HepG2 (cell line): Measurements from ENCODE around the gene YIF1A. TPM values are rescaled to one million over a fixed set of nuclear protein-coding genes. Genes with fewer than 3 reads are reported as not detected.

Source experiments
- CHD2 ChIP-seq: IDR thresholded peaks from 2 replicates; pipeline ENCODE4 v1.6.1; 2011; ENCODE audit warnings: low read depth, low read length, improper control_type of control experiment
- EED ChIP-seq: sonication (generic); formaldehyde crosslinking; IDR thresholded peaks from 2 replicates; pipeline ENCODE4 v1.5.0; 2020; ENCODE audit warnings: mild to moderate bottlenecking, missing genetic modification reagents
- HCFC1 ChIP-seq: fragments of 150-350 bp; IDR thresholded peaks from 2 replicates; pipeline ENCODE4 v1.6.1; 2014; ENCODE audit warnings: low read depth, low read length
- MED8 ChIP-seq: sonication (generic); formaldehyde crosslinking; IDR thresholded peaks from 2 replicates; pipeline ENCODE4 v1.8.1; 2023; ENCODE audit warnings: mild to moderate bottlenecking, missing genetic modification reagents; ENCODE audit not compliant: insufficient replicate concordance
- MYC ChIP-seq: sonication (generic); formaldehyde crosslinking; IDR thresholded peaks from 2 replicates; pipeline ENCODE4 v1.9.0; 2021; ENCODE audit warnings: missing genetic modification reagents, borderline replicate concordance
- PCBP1 ChIP-seq: fragments of 200-400 bp; formaldehyde crosslinking; IDR thresholded peaks from 2 replicates; pipeline ENCODE4 v1.6.1; 2017; ENCODE audit warnings: mild to moderate bottlenecking, low read depth, low read length, borderline replicate concordance
- PRDM10 ChIP-seq: sonication (generic); formaldehyde crosslinking; IDR thresholded peaks from 2 replicates; pipeline ENCODE4 v1.4.0; 2020; ENCODE audit warnings: low read depth, missing genetic modification reagents
- SOX6 ChIP-seq, 2 experiments: fragments of 450-650 bp in 1 of 2; sonication (generic) in 1 of 2; formaldehyde crosslinking in 1 of 2; IDR thresholded peaks; 2 replicates each; pipeline versions ENCODE4 v1.4.0 to v1.6.1; 2017 to 2020; ENCODE audit warnings: antibody characterized with exemption in 1 of 2, mild to moderate bottlenecking in 1 of 2, missing genetic modification reagents in 1 of 2
- TEF ChIP-seq: sonication (generic); formaldehyde crosslinking; IDR thresholded peaks from 2 replicates; pipeline ENCODE4 v1.5.0; 2020; ENCODE audit warnings: missing genetic modification reagents
- ZFP62 ChIP-seq: sonication (generic); formaldehyde crosslinking; IDR thresholded peaks from 2 replicates; pipeline ENCODE4 v1.4.0; 2020; ENCODE audit warnings: missing genetic modification reagents
- ZNF256 ChIP-seq: sonication (generic); formaldehyde crosslinking; conservative IDR thresholded peaks from 2 replicates; pipeline ENCODE4 v1.4.0; 2020; ENCODE audit warnings: missing genetic modification reagents
- ZNF367 ChIP-seq: sonication (generic); formaldehyde crosslinking; IDR thresholded peaks from 2 replicates; pipeline ENCODE4 v1.4.0; 2020; ENCODE audit warnings: missing genetic modification reagents, borderline replicate concordance
- polyA plus RNA-seq, 8 experiments: library from polyadenylated mRNA; depleted of rRNA in 3 of 8; stranded (reverse) in 7 of 8; unstranded in 1 of 8; fragments of >200 nt; fragmentation: Illumina TruSeq in 4 of 8; extraction: Trizol in 4 of 8; gene quantifications; 2 replicates each; pipeline versions ENCODE4 v1.2.1 to v1.2.3, GENCODE V29; 2011 to 2016; ENCODE audit warnings: low read depth in 4 of 8, missing spikeins in 1 of 8, mixed read lengths in 1 of 8; ENCODE audit not compliant: insufficient read depth in 1 of 8
- total RNA-seq, 5 experiments: library from RNA; depleted of rRNA; stranded (reverse); fragments of >200 nt; fragmentation: Illumina TruSeq; extraction: Trizol; gene quantifications; 2 replicates each; pipeline ENCODE4 v1.2.3, GENCODE V29; 2016; ENCODE audit warnings: low read depth in 1 of 5
- TF ChIP-seq, protein P1 (sequence below): sonication (generic); formaldehyde crosslinking; IDR thresholded peaks from 2 replicates; pipeline ENCODE4 v1.9.0; 2022; ENCODE audit warnings: missing genetic modification reagents, mild to moderate bottlenecking, borderline replicate concordance
- TF ChIP-seq, protein P2 (sequence below): sonication (generic); formaldehyde crosslinking; IDR thresholded peaks from 2 replicates; pipeline ENCODE4 v1.5.1; 2020; ENCODE audit warnings: mild to moderate bottlenecking, missing genetic modification reagents, borderline replicate concordance
- TF ChIP-seq, protein P3 (sequence below): sonication (generic); formaldehyde crosslinking; IDR thresholded peaks from 2 replicates; pipeline ENCODE4 v1.5.0; 2020; ENCODE audit warnings: mild to moderate bottlenecking, missing genetic modification reagents
- TF ChIP-seq, protein P4 (sequence below): sonication (generic); formaldehyde crosslinking; IDR thresholded peaks from 2 replicates; pipeline ENCODE4 v1.4.0; 2020; ENCODE audit warnings: missing genetic modification reagents

The YIF1A gene
- total and polyA plus RNA-seq, 2 of the 13 experiments (the other 11 are each of a cell fraction or from before 2014, with no cell fraction given), result 133 to 145 TPM

DNA sequence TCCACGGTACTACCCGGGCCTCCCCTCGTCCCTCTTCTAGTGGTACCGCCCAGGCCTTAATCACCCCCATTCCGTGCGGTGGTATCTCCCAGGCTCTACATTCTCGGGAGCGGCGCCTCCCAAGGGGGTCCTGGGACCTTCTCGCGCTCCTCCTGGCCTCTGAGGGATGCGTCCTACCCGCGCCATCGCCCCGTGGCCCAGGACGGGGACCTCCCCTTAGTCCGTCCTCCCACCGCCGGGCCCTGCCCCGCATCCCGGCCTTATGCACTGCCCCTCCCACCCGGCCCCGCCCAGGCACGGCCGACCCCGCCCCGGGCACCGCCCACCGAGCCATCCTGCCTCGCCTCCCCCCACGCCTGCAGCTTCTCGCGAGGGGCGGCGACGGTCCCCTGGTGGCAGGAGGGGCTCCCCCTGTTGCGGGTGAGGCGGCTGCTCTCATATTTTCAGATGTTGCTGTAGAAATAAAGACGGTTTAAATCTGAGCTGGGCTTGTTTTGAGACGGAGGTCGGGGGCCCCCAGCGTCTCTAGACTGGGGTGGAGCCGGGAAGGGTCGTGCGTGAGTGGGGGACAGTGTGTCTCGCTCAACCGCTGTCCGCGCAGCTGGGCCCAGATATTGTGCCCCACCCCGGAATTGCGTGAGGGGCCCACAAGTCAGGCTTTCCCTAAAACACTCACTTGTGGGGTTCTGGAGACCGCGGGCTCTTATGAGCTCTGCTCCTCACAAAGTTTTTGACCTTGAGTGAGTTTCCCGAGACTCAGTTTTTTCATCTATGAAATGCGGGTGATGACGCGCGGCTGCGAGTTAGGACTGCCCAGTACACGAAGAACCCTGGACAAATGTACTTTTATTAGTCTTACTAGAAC is 21.3 kb downstream of the YIF1A start (continued):
- TF ChIP-seq TEF (CRISPR knock-in tag), result no peak
- TF ChIP-seq, protein P1, sequence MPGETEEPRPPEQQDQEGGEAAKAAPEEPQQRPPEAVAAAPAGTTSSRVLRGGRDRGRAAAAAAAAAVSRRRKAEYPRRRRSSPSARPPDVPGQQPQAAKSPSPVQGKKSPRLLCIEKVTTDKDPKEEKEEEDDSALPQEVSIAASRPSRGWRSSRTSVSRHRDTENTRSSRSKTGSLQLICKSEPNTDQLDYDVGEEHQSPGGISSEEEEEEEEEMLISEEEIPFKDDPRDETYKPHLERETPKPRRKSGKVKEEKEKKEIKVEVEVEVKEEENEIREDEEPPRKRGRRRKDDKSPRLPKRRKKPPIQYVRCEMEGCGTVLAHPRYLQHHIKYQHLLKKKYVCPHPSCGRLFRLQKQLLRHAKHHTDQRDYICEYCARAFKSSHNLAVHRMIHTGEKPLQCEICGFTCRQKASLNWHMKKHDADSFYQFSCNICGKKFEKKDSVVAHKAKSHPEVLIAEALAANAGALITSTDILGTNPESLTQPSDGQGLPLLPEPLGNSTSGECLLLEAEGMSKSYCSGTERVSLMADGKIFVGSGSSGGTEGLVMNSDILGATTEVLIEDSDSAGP (CRISPR knock-in tag), result no peak
- TF ChIP-seq SOX6 (IDR thresholded peaks at IDR 0.05), result no peak
- TF ChIP-seq SOX6 (CRISPR knock-in tag; IDR thresholded peaks at IDR 0.05), result no peak
- 0 out of 2 replicates have a peak, but pooled peaks have one; percentile 35 for TF ChIP-seq PCBP1
- TF ChIP-seq, protein P2, sequence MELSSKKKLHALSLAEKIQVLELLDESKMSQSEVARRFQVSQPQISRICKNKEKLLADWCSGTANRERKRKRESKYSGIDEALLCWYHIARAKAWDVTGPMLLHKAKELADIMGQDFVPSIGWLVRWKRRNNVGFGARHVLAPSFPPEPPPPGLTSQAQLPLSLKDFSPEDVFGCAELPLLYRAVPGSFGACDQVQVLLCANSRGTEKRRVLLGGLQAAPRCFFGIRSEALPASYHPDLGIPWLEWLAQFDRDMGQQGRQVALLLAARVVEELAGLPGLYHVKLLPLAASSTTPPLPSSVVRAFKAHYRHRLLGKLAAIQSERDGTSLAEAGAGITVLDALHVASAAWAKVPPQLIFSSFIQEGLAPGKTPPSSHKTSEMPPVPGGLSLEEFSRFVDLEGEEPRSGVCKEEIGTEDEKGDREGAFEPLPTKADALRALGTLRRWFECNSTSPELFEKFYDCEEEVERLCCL, result peak; percentile 42; the same call in 1 of the 2 replicates
- no peak for TF ChIP-seq HCFC1
- TF ChIP-seq, protein P3, sequence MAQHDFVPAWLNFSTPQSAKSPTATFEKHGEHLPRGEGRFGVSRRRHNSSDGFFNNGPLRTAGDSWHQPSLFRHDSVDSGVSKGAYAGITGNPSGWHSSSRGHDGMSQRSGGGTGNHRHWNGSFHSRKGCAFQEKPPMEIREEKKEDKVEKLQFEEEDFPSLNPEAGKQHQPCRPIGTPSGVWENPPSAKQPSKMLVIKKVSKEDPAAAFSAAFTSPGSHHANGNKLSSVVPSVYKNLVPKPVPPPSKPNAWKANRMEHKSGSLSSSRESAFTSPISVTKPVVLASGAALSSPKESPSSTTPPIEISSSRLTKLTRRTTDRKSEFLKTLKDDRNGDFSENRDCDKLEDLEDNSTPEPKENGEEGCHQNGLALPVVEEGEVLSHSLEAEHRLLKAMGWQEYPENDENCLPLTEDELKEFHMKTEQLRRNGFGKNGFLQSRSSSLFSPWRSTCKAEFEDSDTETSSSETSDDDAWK, result no peak
- peak; percentile 94 for TF ChIP-seq CHD2
- TF ChIP-seq EED (CRISPR knock-in tag), result 0 out of 2 replicates have a peak, but pooled peaks have one; percentile 5
- peak; percentile 17; the same call in 1 of the 2 replicates for TF ChIP-seq MYC (CRISPR knock-in tag)
- peak; percentile 29 for TF ChIP-seq MED8 (CRISPR knock-in tag)
- TF ChIP-seq PRDM10 (CRISPR knock-in tag), result peak; percentile 98
- TF ChIP-seq ZNF367 (CRISPR knock-in tag), result 0 out of 2 replicates have a peak, but pooled peaks have one; percentile 45
- TF ChIP-seq ZFP62 (CRISPR knock-in tag), result no peak
- TF ChIP-seq, protein P4, sequence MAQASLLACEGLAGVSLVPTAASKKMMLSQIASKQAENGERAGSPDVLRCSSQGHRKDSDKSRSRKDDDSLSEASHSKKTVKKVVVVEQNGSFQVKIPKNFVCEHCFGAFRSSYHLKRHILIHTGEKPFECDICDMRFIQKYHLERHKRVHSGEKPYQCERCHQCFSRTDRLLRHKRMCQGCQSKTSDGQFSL (CRISPR knock-in tag), result peak; percentile 65; the same call in 1 of the 2 replicates
- peak; percentile 80; the same call in 1 of the 2 replicates for TF ChIP-seq ZNF256 (CRISPR knock-in tag)
